Stomach smooth muscle (tissue), 2 donors: ENCODE data around the gene FADS2.

Experiments
- H3K27ac ChIP-seq: one replicate; pipeline ENCODE4 v1.7.0; 2013; ENCODE audit warnings: mild to moderate bottlenecking, low read length, inconsistent platforms
- H3K27me3 ChIP-seq, 2 donors: one replicate each; pipeline ENCODE4 v1.7.0; 2013; ENCODE audit warnings: low read length in 2 of 2; ENCODE audit not compliant: insufficient read depth in 2 of 2, control insufficient read depth in 1 of 2
- H3K36me3 ChIP-seq, 2 donors: one replicate each; pipeline ENCODE4 v1.7.0; 2013; ENCODE audit warnings: low read length in 2 of 2; ENCODE audit not compliant: control insufficient read depth in 2 of 2, insufficient read depth in 2 of 2
- H3K4me1 ChIP-seq: one replicate; pipeline ENCODE4 v1.7.0; 2013; ENCODE audit warnings: low read length; ENCODE audit not compliant: control insufficient read depth, insufficient read depth
- H3K4me3 ChIP-seq, 2 donors: one replicate each; pipeline ENCODE4 v1.7.0; 2013; ENCODE audit warnings: low read length in 2 of 2
- H3K9ac ChIP-seq, 2 donors: one replicate each; pipeline ENCODE4 v1.7.0; 2013; ENCODE audit warnings: low read length in 2 of 2, mild to moderate bottlenecking in 1 of 2
- H3K9me3 ChIP-seq, 2 donors: one replicate each; pipeline ENCODE4 v1.7.0; 2013; ENCODE audit warnings: low read length in 2 of 2; ENCODE audit not compliant: control insufficient read depth in 2 of 2
- donor health status: healthy.
- donor health status: Pancreatic carcinoma.

Gene FADS2

GRCh38 chr11:61812736-61813411 is 15.2 kb upstream of the FADS2 start:
- no peaks in the 10 kb centered on the region for H3K27me3 ChIP-seq
- H3K9me3 ChIP-seq: no peaks in the 10 kb centered on the region
- no peak overlapping the region for H3K9ac ChIP-seq
- H3K27ac ChIP-seq: no peak overlapping the region
- H3K4me3 ChIP-seq: no peak overlapping the region
- H3K36me3 ChIP-seq: peaks cover 19 to 29% of the 10 kb centered on the region in 2 donors
- H3K4me1 ChIP-seq: peaks cover 19% of the 10 kb centered on the region

DNA sequence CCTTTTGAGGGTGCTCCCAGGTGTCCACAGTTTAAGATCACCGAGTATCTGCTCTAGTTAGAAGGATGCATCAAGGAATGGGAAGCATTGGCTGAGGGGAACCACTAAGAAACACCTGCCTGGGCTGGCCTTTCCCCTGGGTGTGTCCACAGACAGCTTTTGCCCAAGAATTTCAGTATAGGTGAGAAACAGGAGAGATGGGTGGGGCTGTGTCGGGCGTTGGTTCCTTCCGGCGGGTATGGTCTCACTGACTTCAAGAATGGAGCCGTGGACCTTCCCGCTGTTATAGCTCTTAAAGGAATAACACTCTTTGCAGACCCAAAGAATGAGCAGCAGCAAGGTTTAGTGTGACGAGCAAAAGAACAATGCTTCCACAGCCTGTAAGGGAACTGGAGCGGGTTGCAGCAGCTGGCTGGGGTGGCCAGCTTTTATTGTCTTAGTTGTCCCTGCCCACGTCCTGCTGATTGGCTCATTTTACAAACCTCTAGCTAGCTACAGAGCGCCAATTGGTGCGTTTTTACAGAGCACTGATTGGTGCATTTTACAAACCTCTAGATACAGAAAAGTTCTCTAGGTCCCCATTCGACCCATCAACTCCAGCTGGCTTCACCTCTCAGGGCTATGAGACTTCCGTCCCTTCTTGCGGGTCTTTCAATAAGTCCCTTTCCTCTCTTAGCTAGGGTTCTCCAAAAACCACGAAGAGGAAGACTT is 13.7 kb upstream of the FADS2 start:
- no peaks in the 10 kb centered on the region for H3K27me3 ChIP-seq

DNA sequence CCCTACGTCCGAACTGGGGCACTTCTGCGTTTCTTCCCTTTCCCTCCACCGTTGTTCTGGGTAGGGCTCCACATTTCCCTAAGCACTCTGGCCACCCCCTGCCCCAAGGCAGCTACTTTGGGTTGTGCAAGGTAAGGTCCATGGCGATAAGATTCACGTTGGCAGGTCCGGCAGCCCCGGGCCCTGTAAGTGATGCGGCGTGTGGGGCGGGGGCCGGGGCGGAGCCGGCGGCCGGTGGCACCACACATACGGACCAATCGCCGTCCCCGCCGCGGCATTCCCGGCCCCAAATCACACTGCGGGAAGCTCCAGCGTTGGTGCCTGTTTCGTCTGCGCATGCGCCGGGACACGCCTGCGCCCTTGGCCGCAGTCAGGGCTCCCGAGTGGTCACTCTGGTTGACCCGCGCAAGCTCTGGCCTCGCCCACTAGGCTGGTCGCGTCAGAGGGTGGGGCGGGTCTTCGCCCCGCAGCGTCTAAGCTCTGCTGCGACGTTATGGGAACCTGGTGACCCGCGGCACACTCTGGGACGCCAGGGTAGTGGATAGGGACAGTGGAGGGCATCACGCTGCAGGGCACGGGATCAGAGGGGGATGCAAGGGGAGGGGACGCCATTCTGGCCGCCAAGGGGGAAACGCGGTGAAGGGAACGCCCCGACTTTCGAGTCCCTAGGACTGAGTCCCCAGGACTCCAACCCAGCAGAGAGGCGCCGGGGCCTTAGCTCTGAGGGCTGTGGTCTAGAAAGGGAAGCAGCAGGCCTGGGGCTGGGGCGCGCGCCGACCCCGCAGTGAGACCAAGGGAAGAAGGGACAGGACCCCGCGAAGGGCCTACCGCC is 12.9 kb upstream of the FADS2 start:
- Histone ChIP-seq H3K27ac (peak overlapping the region; percentile 85), H3K36me3 (peaks cover 17% of the 10 kb centered on the region in 2 donors), H3K4me3 (peak overlapping the region; percentile 93), H3K27me3 (no peaks in the 10 kb centered on the region), H3K9ac (peak overlapping the region; percentile 86 to 88), H3K4me1 (peaks cover 19% of the 10 kb centered on the region), H3K9me3 (no peaks in the 10 kb centered on the region)

More for the DNA sequence above, 13.7 kb upstream of the FADS2 start:
- H3K27ac ChIP-seq: peak overlapping the region; percentile 85
- no peaks in the 10 kb centered on the region for H3K9me3 ChIP-seq
- peak overlapping the region; percentile 86 to 88 for H3K9ac ChIP-seq
- peaks cover 19 to 23% of the 10 kb centered on the region in 2 donors for H3K36me3 ChIP-seq
- peaks cover 19% of the 10 kb centered on the region for H3K4me1 ChIP-seq
- H3K4me3 ChIP-seq: peak overlapping the region; percentile 93

DNA sequence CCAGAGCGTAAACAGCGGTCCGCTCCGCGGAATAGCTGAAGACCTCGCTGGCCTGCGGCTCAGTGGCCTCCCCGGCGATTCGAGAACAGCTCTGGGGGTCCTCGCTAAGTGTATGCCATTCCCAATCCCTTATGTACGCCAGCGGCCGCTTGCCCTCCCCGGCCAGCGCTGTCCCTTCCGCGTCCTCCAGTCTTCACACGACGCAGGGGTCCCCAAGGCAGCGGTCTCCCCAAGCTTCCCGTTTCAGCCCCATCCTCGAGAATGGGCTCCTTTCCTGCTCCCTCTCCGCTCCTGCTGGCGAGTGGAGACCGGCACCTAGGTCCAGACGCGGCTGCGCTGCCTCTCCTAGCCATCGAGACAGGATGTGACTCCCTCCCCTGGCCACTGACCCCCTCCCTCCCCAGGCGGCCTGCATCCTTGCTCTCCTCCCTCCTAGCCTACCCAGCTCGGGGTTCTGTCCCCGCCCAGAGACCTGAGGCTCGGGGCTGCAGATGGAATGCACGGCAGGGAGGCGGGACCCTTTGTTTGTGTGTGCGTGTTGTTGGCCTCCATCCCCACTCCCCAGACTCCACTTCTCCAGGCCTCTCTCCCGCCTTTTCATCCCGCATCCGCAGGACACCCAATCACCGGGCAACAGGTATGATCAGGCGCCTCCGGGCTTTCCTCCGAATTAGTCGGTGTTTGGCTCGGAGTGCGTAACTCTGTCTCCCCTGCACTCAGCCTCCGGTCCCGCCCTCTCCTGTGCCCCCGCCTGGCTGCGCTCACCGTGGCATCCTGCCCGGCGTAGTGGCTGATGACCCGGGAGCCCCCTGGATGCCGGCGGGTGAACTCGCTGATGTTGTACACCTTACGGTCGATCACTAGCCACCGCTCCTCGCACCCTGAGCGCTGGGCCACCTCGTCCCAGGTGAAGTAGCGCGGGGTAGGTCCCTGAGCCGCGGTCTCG is 12.0 kb upstream of the FADS2 start:
- H3K36me3 ChIP-seq: peaks cover 8 to 10% of the 10 kb centered on the region in 2 donors
- H3K27me3 ChIP-seq: no peaks in the 10 kb centered on the region
- H3K4me3 ChIP-seq: peak overlapping the region; percentile 93
- H3K27ac ChIP-seq: peak overlapping the region; percentile 85
- H3K4me1 ChIP-seq: peaks cover 19% of the 10 kb centered on the region
- H3K9me3 ChIP-seq: no peaks in the 10 kb centered on the region
- peak overlapping the region; percentile 86 to 88 for H3K9ac ChIP-seq

- H3K9ac ChIP-seq: peak within 1 kb of the TSS; percentile 86 to 88
- peaks cover 6 to 8% of the 10 kb centered on the region in 2 donors for H3K36me3 ChIP-seq
- peak within 1 kb of the TSS; percentile 85 for H3K27ac ChIP-seq
- H3K4me1 ChIP-seq: peaks cover 19% of the 10 kb centered on the region
- no peaks in the 10 kb centered on the region for H3K27me3 ChIP-seq
- no peaks in the 10 kb centered on the region for H3K9me3 ChIP-seq
- peak within 1 kb of the TSS; percentile 93 for H3K4me3 ChIP-seq
Observed at GRCh38 chr11:61816736-61817455, 11.2 kb upstream of the FADS2 start, which contains the start of gene FADS1. Gene FADS1, minus strand, starts transcription at chr11:61817003. Its CDS starts 74 bp downstream, at chr11:61816929.

DNA sequence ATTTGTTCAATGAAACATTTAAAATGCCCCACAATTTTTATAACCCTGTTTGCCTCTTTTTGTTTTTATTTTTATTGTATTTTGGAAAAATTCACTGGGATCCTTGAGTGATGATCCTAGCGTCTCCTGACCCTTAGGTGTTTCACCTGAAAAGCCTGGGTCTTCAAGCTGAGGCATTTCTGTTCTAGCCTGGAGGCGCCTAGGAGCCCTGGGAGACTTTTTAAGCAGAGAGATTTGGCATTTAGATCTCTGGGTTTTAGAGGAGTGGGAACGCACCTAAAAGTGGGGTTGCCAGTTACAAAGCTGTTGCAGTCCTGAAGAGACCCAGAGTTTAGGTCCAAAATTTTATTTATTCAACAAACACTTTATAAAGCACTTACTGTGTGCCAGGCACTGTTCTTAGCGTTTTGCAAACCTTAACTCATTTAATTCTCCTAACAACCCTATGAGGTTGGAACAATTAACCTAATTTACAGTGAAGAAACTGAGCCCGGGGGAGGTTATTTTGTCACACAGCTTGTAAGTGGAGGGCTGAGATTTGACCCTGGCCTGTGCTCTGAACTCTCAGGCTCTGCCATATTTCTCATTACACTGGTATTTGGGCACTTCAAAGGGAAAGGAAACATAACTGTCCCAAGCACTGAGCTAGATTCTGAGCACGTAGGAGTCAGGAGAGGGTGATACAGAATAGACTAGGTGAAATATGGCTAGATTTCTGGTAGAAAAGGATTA is 10.5 kb upstream of the FADS2 start:
- H3K27ac ChIP-seq: peak overlapping the region; percentile 62
- peak overlapping the region; percentile 46 to 93 for H3K4me3 ChIP-seq
- H3K9ac ChIP-seq: peak overlapping the region; percentile 58 to 59
- H3K27me3 ChIP-seq: no peaks in the 10 kb centered on the region
- peaks cover 0 to under 1% of the 10 kb centered on the region in 2 donors for H3K36me3 ChIP-seq
- H3K9me3 ChIP-seq: no peaks in the 10 kb centered on the region
- peaks cover 19% of the 10 kb centered on the region for H3K4me1 ChIP-seq

DNA sequence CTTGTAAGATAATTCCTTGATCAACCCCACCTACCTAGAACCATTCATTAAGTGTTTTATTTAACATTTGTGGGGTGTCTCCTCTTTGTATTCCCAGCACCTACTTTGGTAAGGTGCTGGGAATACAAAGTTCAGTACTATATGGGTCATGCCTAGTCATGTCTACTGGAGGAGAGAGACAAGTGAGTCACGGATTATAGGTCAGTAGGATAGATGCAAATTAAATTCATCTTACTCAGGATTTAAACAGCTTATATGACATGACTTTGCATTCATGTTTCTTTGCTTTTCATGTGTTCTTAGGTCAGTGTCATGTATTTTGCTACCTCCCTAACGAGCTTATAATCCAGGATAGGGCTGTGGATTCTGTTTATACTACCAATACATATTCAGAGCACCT is 7.9 kb upstream of the FADS2 start:
- Histone ChIP-seq H3K9ac (no peak overlapping the region), H3K36me3 (no peaks in the 10 kb centered on the region), H3K9me3 (no peaks in the 10 kb centered on the region), H3K27me3 (no peaks in the 10 kb centered on the region), H3K4me3 (no peak overlapping the region), H3K4me1 (peaks cover 15% of the 10 kb centered on the region), H3K27ac (no peak overlapping the region)

DNA sequence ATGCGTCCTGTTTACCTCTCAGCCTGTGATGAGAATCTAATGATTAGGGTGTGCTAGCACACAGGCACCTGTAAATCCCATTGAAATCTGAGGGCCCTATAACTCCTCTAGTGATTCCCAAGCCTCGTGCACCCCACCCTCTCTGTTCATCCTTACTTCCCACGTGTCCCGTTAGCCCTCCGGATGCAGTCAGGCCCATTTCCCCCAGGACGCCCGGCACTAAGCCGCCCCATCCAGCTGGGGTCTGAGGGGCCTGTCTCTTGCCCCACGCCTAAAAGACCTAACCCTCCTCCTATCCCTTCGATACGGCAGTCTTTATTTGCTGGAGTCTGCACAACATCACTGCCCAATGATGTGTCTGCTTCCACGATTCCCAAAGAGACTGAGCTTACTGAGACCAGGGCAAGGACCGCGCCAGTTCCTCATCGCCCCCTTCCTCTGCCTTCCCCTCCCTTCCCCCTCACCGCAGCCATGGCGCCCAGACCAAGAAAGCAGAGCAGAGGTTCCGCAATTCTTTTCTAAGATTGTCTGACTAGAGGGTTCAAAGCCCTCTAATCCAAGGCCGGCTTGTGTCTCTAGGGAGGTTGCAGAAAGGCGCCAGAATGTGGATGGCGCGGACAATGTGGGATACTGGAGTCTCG is 1.1 kb upstream of the FADS2 start:
- peak overlapping the region; percentile 9 to 78 for H3K4me3 ChIP-seq
- H3K27me3 ChIP-seq: peaks cover 13 to 17% of the 10 kb centered on the region in 2 donors
- H3K9ac ChIP-seq: peak overlapping the region; percentile 13 to 39
- H3K36me3 ChIP-seq: no peaks in the 10 kb centered on the region
- H3K9me3 ChIP-seq: no peaks in the 10 kb centered on the region
- peaks cover 31% of the 10 kb centered on the region for H3K4me1 ChIP-seq
- H3K27ac ChIP-seq: peak overlapping the region; percentile 55

DNA sequence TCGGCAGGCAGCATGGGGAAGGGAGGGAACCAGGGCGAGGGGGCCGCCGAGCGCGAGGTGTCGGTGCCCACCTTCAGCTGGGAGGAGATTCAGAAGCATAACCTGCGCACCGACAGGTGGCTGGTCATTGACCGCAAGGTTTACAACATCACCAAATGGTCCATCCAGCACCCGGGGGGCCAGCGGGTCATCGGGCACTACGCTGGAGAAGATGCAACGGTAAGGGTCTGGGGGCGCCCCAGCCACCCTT is 204 bp downstream of the FADS2 start:
- Histone ChIP-seq H3K36me3 (no peaks in the 10 kb centered on the region), H3K4me1 (peaks cover 35% of the 10 kb centered on the region), H3K9ac (peak overlapping the region; percentile 42 to 63), H3K4me3 (peak overlapping the region; percentile 58 to 78), H3K9me3 (no peaks in the 10 kb centered on the region), H3K27me3 (peaks cover 16 to 17% of the 10 kb centered on the region in 2 donors), H3K27ac (peak overlapping the region; percentile 55)
